Measurements from ENCODE around the gene B3GAT3.
"Not testable (repeated sequence)": the region's sequence is repeated elsewhere in the genome, so short reads cannot be mapped to it uniquely, and the experiment has no call there.

Gene B3GAT3

GRCh38 chr11:62645946-62646824, 24.4 kb upstream of the B3GAT3 start, which contains the start of gene GANAB:
GANAB (minus strand) TSS chr11:62646613; CDS start chr11:62646599, 14 bp downstream.
- DNase-seq (ENCODE audit: low read depth), result peak; percentile 86

GRCh38 chr11:62645671-62645945, 23.8 kb upstream of the B3GAT3 start:
- no peak for DNase-seq (ENCODE audit: low read depth)

GRCh38 chr11:62644220-62644619, 22.4 kb upstream of the B3GAT3 start:
- no peak for DNase-seq (ENCODE audit: low read depth)

- no peak for DNase-seq (ENCODE audit: low read depth)
Measured at GRCh38 chr11:62632492-62632891, 10.7 kb upstream of the B3GAT3 start.

GRCh38 chr11:62627713-62628112, 5.9 kb upstream of the B3GAT3 start:
- DNase-seq (ENCODE audit: low read depth), result no peak

- DNase-seq (ENCODE audit: low read depth), result no peak
Measured at GRCh38 chr11:62622476-62623089, 797 bp upstream of the B3GAT3 start.

GRCh38 chr11:62621027-62621566, 689 bp downstream of the B3GAT3 start:
- no peak for DNase-seq (ENCODE audit: low read depth)

- DNase-seq (ENCODE audit: low read depth), result not testable (repeated sequence)
Measured at GRCh38 chr11:62616957-62617356, 4.8 kb downstream of the B3GAT3 start.

- no peak for DNase-seq (ENCODE audit: low read depth)
Measured at GRCh38 chr11:62615521-62615920, 6.3 kb downstream of the B3GAT3 start.

GRCh38 chr11:62614275-62614674, 7.5 kb downstream of the B3GAT3 start:
- no peak for DNase-seq (ENCODE audit: low read depth)

- DNase-seq (ENCODE audit: low read depth), result no peak
Measured at GRCh38 chr11:62613291-62613778, 8.5 kb downstream of the B3GAT3 start.

GRCh38 chr11:62612366-62613290, 9.2 kb downstream of the B3GAT3 start, which contains the start of the genes EML3 and ROM1:
EML3 (minus strand) TSS chr11:62612775; CDS start chr11:62612457, 318 bp downstream.
ROM1 (plus strand) TSS chr11:62613257; CDS start chr11:62613282, 25 bp downstream.
- no peak for DNase-seq (ENCODE audit: low read depth)

GRCh38 chr11:62611705-62612365, 10.0 kb downstream of the B3GAT3 start:
- no peak for DNase-seq (ENCODE audit: low read depth)

GRCh38 chr11:62610814-62611704, 10.7 kb downstream of the B3GAT3 start:
- no peak for DNase-seq (ENCODE audit: low read depth)

GRCh38 chr11:62610403-62610802, 11.4 kb downstream of the B3GAT3 start:
- DNase-seq (ENCODE audit: low read depth), result no peak

GRCh38 chr11:62608776-62609175, 13.0 kb downstream of the B3GAT3 start:
- no peak for DNase-seq (ENCODE audit: low read depth)

GRCh38 chr11:62607714-62608113, 14.1 kb downstream of the B3GAT3 start:
- no peak for DNase-seq (ENCODE audit: low read depth)

- no peak for DNase-seq (ENCODE audit: low read depth)
Measured at GRCh38 chr11:62605902-62606301, 15.9 kb downstream of the B3GAT3 start.

- no peak for DNase-seq (ENCODE audit: low read depth)
Measured at GRCh38 chr11:62605467-62605866, 16.3 kb downstream of the B3GAT3 start.

- DNase-seq (ENCODE audit: low read depth), result no peak
Measured at GRCh38 chr11:62604460-62605120, 17.2 kb downstream of the B3GAT3 start.
